ENCODE results near the gene SLC49A3. TPM values are rescaled to one million over a fixed set of nuclear protein-coding genes. Genes with fewer than 3 reads are reported as not detected.

The SLC49A3 gene
- total and polyA plus RNA-seq, 2 of the 8 experiments (the other 6 are each of a cell fraction or from before 2014, with no cell fraction given): 5.0 to 8.8 TPM

- TF ChIP-seq CHD7 (IDR thresholded peaks at IDR 0.05; ENCODE audit: insufficient replicate concordance, low read length) (no peak), SP2 (IDR thresholded peaks at IDR 0.05; ENCODE audit: low read length) (no peak), POLR2A (IDR thresholded peaks at IDR 0.05; ENCODE audit: control extremely low read depth in 1 of 2, low read depth in 2 of 2, low read length in 2 of 2) (no peak), SIN3A (conservative IDR thresholded peaks at IDR 0.05 in 1 of 2, IDR thresholded peaks at IDR 0.05 in 1 of 2; ENCODE audit: low read depth in 1 of 2, low read length in 2 of 2) (no peak), RAD21 (IDR thresholded peaks at IDR 0.05 in 1 of 2, conservative IDR thresholded peaks at IDR 0.05 in 1 of 2; ENCODE audit: low read depth in 2 of 2, low read length in 2 of 2) (no peak), BACH1 (IDR thresholded peaks at IDR 0.05; ENCODE audit: low read length) (no peak), SP4 (IDR thresholded peaks at IDR 0.05; ENCODE audit: low read length) (no peak)
Observed at GRCh38 chr4:730511-730910, 41.6 kb upstream of the SLC49A3 start (continued).

All from H1 (cell line).